Measurements from ENCODE around the gene SLC25A13. TPM values are rescaled to one million over a fixed set of nuclear protein-coding genes. Genes with fewer than 3 reads are reported as not detected.

Gene SLC25A13
- total RNA-seq, 1 experiment from 2014 or later: 19.5 TPM

DNA sequence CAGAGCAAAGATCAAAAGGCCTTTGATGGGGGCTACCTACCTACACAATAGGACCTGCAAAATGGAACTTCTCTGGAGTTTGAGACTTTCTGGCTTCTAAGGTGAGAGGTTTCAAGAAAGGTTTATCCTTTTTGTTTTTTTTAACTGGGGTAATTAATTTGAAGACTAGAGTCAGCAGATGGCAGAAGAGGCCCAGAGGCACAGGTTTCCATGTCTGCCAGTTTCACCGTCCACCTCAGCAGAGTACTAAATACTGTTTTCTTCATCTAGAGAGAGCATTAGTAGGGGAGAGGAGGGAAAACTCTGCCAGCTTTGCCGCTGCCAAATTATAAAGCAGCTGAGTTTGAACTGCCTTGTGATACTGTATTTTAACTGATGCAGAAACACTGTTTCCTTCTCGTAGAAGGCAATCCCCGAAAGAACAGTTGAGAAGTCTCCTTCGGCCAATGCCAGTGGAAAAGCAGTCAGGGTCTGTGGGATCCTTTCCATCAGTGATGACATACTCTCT lies 138.7 kb downstream of the SLC25A13 start:
- H3K4me3 ChIP-seq (ENCODE audit: low read length): no peak overlapping the region
- intact Hi-C loops (cut with micrococcal nuclease): loop anchor here (5.0 to 10.0 kb wide), 3 partner anchors 229 to 844 kb away; no protein-coding TSS in a partner anchor
- no peaks in the 10 kb centered on the region for H3K9me3 ChIP-seq (ENCODE audit: low read length)
- H3K9ac ChIP-seq (ENCODE audit: low read length): no peak overlapping the region
- H4K20me1 ChIP-seq (ENCODE audit: low read length): no peaks in the 10 kb centered on the region
- no TSS peak for BruUV-seq (replicated peaks)
- peaks cover 19% of the 10 kb centered on the region for H3K4me1 ChIP-seq (ENCODE audit: insufficient read depth, low read length)
- no peaks in the 10 kb centered on the region for H3K79me2 ChIP-seq (ENCODE audit: low read length)
- H3K36me3 ChIP-seq (ENCODE audit: low read depth, low read length): peaks cover 3% of the 10 kb centered on the region
- TF ChIP-seq EZH2 (IDR thresholded peaks at IDR 0.05; ENCODE audit: low read length, unreplicated experiment) (no peak), EZH2phosphoT487 (IDR thresholded peaks at IDR 0.05; ENCODE audit: borderline replicate concordance, low read length) (no peak)
- TF ChIP-seq, protein P1, sequence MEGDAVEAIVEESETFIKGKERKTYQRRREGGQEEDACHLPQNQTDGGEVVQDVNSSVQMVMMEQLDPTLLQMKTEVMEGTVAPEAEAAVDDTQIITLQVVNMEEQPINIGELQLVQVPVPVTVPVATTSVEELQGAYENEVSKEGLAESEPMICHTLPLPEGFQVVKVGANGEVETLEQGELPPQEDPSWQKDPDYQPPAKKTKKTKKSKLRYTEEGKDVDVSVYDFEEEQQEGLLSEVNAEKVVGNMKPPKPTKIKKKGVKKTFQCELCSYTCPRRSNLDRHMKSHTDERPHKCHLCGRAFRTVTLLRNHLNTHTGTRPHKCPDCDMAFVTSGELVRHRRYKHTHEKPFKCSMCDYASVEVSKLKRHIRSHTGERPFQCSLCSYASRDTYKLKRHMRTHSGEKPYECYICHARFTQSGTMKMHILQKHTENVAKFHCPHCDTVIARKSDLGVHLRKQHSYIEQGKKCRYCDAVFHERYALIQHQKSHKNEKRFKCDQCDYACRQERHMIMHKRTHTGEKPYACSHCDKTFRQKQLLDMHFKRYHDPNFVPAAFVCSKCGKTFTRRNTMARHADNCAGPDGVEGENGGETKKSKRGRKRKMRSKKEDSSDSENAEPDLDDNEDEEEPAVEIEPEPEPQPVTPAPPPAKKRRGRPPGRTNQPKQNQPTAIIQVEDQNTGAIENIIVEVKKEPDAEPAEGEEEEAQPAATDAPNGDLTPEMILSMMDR (conservative IDR thresholded peaks at IDR 0.05; ENCODE audit: low read depth, low read length): no peak; the same call in 1 of the 2 replicates
- no peak overlapping the region for H3K4me2 ChIP-seq (ENCODE audit: low read length)
- no peaks in the 10 kb centered on the region for H3K27me3 ChIP-seq (ENCODE audit: low read length)
- ChIA-PET CTCF (no interaction called here), POLR2A (ENCODE audit: unreplicated experiment) (no interaction called here)
- no peak overlapping the region for H2AFZ ChIP-seq (ENCODE audit: low read length)
- H3K9me2 ChIP-seq (replicated peaks; ENCODE audit: low read length): no peaks in the 10 kb centered on the region
- DNase-seq (no peak), ATAC-seq (no peak)
- H3F3A ChIP-seq (ENCODE audit: low read length, unreplicated experiment): no peaks in the 10 kb centered on the region
- H3K27ac ChIP-seq (ENCODE audit: low read length): no peak overlapping the region

GRCh38 chr7:96182424-96183158 lies 139.3 kb downstream of the SLC25A13 start:
- peaks cover 3% of the 10 kb centered on the region for H3K36me3 ChIP-seq (ENCODE audit: low read depth, low read length)
- no peaks in the 10 kb centered on the region for H3F3A ChIP-seq (ENCODE audit: low read length, unreplicated experiment)
- H3K27ac ChIP-seq (ENCODE audit: low read length): no peak overlapping the region
- BruUV-seq (replicated peaks): no TSS peak
- H3K27me3 ChIP-seq (ENCODE audit: low read length): no peaks in the 10 kb centered on the region
- no peaks in the 10 kb centered on the region for H4K20me1 ChIP-seq (ENCODE audit: low read length)
- ChIA-PET CTCF (no interaction called here), POLR2A (ENCODE audit: unreplicated experiment) (no interaction called here)
- ATAC-seq (no peak), DNase-seq (no peak)
- intact Hi-C loops (cut with micrococcal nuclease): loop anchor here (5.0 to 10.0 kb wide), 3 partner anchors 230 to 845 kb away; no protein-coding TSS in a partner anchor
- no peaks in the 10 kb centered on the region for H3K9me3 ChIP-seq (ENCODE audit: low read length)
- no peak overlapping the region for H3K4me3 ChIP-seq (ENCODE audit: low read length)
- TF ChIP-seq EZH2 (IDR thresholded peaks at IDR 0.05; ENCODE audit: low read length, unreplicated experiment): no peak
- TF ChIP-seq, protein P1 (conservative IDR thresholded peaks at IDR 0.05; ENCODE audit: low read depth, low read length): no peak
- TF ChIP-seq EZH2phosphoT487 (IDR thresholded peaks at IDR 0.05; ENCODE audit: borderline replicate concordance, low read length): no peak
- no peaks in the 10 kb centered on the region for H3K9me2 ChIP-seq (replicated peaks; ENCODE audit: low read length)
- no peak overlapping the region for H3K9ac ChIP-seq (ENCODE audit: low read length)
- H3K79me2 ChIP-seq (ENCODE audit: low read length): no peaks in the 10 kb centered on the region
- H2AFZ ChIP-seq (ENCODE audit: low read length): no peak overlapping the region
- H3K4me1 ChIP-seq (ENCODE audit: insufficient read depth, low read length): peaks cover 14% of the 10 kb centered on the region
- H3K4me2 ChIP-seq (ENCODE audit: low read length): no peak overlapping the region

- ChIA-PET CTCF (no interaction called here), POLR2A (ENCODE audit: unreplicated experiment) (no interaction called here)
- no peak for DNase-seq
- TF ChIP-seq EZH2 (IDR thresholded peaks at IDR 0.05; ENCODE audit: low read length, unreplicated experiment): no peak
- no peak for TF ChIP-seq EZH2phosphoT487 (IDR thresholded peaks at IDR 0.05; ENCODE audit: borderline replicate concordance, low read length)
- TF ChIP-seq, protein P1 (conservative IDR thresholded peaks at IDR 0.05; ENCODE audit: low read depth, low read length): no peak
- intact Hi-C loops (cut with micrococcal nuclease): loop anchor here (2.0 to 10.0 kb wide), 4 partner anchors 104 to 846 kb away; no protein-coding TSS in a partner anchor
- BruUV-seq (replicated peaks): no TSS peak
- H3K9me2 ChIP-seq (replicated peaks; ENCODE audit: low read length): no peaks in the 10 kb centered on the region
- peaks cover 3% of the 10 kb centered on the region for H3K36me3 ChIP-seq (ENCODE audit: low read depth, low read length)
- ATAC-seq: no peak
- H3K9ac ChIP-seq (ENCODE audit: low read length): no peak overlapping the region
- H3K27me3 ChIP-seq (ENCODE audit: low read length): no peaks in the 10 kb centered on the region
- peaks cover 11% of the 10 kb centered on the region; the same call in 1 of the 2 replicates for H3K4me1 ChIP-seq (ENCODE audit: insufficient read depth, low read length)
- H3K79me2 ChIP-seq (ENCODE audit: low read length): no peaks in the 10 kb centered on the region
- H3K27ac ChIP-seq (ENCODE audit: low read length): no peak overlapping the region
- no peak overlapping the region for H3K4me3 ChIP-seq (ENCODE audit: low read length)
- no peaks in the 10 kb centered on the region for H3K9me3 ChIP-seq (ENCODE audit: low read length)
- H4K20me1 ChIP-seq (ENCODE audit: low read length): no peaks in the 10 kb centered on the region
- H3K4me2 ChIP-seq (ENCODE audit: low read length): no peak overlapping the region
- H2AFZ ChIP-seq (ENCODE audit: low read length): no peak overlapping the region
- no peaks in the 10 kb centered on the region for H3F3A ChIP-seq (ENCODE audit: low read length, unreplicated experiment)
Observed at GRCh38 chr7:96181174-96181573, 140.7 kb downstream of the SLC25A13 start.
